NCI-H187 treated with DMSO at 0.1 percent for 48 hours (cell line): ENCODE results near the gene ZNF628.

Experiments
- DNase-seq: peaks from one replicate; lab custom pipeline; 2025; lab: John Stamatoyannopoulos, UW

ZNF628 gene

GRCh38 chr19:55451163-55451964 lies 25.1 kb upstream of the ZNF628 start:
- no peak for DNase-seq

- no peak for DNase-seq
Measured at GRCh38 chr19:55451965-55452748, 24.3 kb upstream of the ZNF628 start.

GRCh38 chr19:55452749-55453346 lies 23.6 kb upstream of the ZNF628 start:
- DNase-seq, result peak; percentile 83

- DNase-seq, result no peak
Measured at GRCh38 chr19:55453511-55454260, 22.7 kb upstream of the ZNF628 start.

GRCh38 chr19:55454787-55455243 lies 21.6 kb upstream of the ZNF628 start:
- DNase-seq, result no peak

GRCh38 chr19:55455576-55456235 lies 20.7 kb upstream of the ZNF628 start:
- DNase-seq, result no peak

- no peak for DNase-seq
Measured at GRCh38 chr19:55456347-55456746, 20.1 kb upstream of the ZNF628 start.

- no peak for DNase-seq
Measured at GRCh38 chr19:55457683-55458457, 18.5 kb upstream of the ZNF628 start.

- no peak for DNase-seq
Measured at GRCh38 chr19:55459551-55459949, 16.9 kb upstream of the ZNF628 start.

- no peak for DNase-seq
Measured at GRCh38 chr19:55459950-55460657, 16.3 kb upstream of the ZNF628 start.

- no peak for DNase-seq
Measured at GRCh38 chr19:55460670-55461258, 15.7 kb upstream of the ZNF628 start.

GRCh38 chr19:55461259-55461973 lies 15.0 kb upstream of the ZNF628 start, which contains the start of gene ISOC2:
Gene ISOC2 (minus strand): TSS chr19:55461642. CDS start chr19:55456486, 5,156 bp downstream.
- DNase-seq, result peak; percentile 96

- DNase-seq, result no peak
Measured at GRCh38 chr19:55461974-55462626, 14.3 kb upstream of the ZNF628 start.

GRCh38 chr19:55462722-55463121 lies 13.7 kb upstream of the ZNF628 start:
- DNase-seq, result no peak

- no peak for DNase-seq
Measured at GRCh38 chr19:55463583-55464031, 12.8 kb upstream of the ZNF628 start.

GRCh38 chr19:55464039-55464661 lies 12.3 kb upstream of the ZNF628 start:
- no peak for DNase-seq

- no peak for DNase-seq
Measured at GRCh38 chr19:55464662-55465054, 11.8 kb upstream of the ZNF628 start, which contains the start of gene C19orf85. Gene C19orf85 (minus strand): TSS chr19:55464751. CDS start chr19:55464554, 197 bp downstream.
